Fibroblast of the aortic adventitia (primary cell): ENCODE data around the gene CLPSL1. TPM values are rescaled to one million over a fixed set of nuclear protein-coding genes. Genes with fewer than 3 reads are reported as not detected.

Experiments used
- DNase-seq: peaks from one replicate; pipeline ENCODE4 v3.0.0-alpha.2; 2010; ENCODE audit warnings: low read depth
- H3K4me3 ChIP-seq: 2 replicates; pipeline ENCODE4 v1.5.1; 2011; ENCODE audit warnings: low read depth, mild to moderate bottlenecking, control low read depth, low read length, moderate library complexity
- total RNA-seq: library from RNA; depleted of rRNA; stranded (reverse); fragments of >200 nt; gene quantifications from 2 replicates; pipeline ENCODE4 v1.2.3, GENCODE V29; 2012; ENCODE audit warnings: low replicate concordance
- TF ChIP-seq, protein P1 (sequence below): IDR thresholded peaks from 2 replicates; pipeline ENCODE4 v1.5.1; 2011; ENCODE audit warnings: mild to moderate bottlenecking, low read length, control low read depth, inconsistent platforms; ENCODE audit not compliant: insufficient read depth

Gene CLPSL1
- total RNA-seq, 1 donor: not detected

DNA sequence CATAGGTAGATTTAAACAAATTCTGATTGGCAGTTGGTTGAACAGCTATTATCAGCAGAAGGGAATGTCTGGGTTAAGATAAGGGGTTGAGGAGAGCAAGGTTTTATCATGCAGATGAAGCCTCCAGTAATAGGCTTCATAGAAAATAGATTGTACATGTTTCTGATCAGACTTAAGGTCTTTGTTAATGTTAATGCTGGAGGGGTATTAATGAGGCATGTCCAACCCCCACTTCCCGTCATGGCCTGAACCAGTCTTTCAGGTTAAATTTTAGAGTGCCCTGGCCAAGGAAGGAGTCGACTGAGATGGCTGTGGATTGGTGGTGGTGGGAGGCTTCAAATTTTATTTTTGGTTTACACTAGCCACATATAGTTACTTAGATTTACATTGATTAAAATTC lies 3.4 kb downstream of the CLPSL1 start:
- DNase-seq: no peak
- no peak overlapping the region for H3K4me3 ChIP-seq
- TF ChIP-seq, protein P1, sequence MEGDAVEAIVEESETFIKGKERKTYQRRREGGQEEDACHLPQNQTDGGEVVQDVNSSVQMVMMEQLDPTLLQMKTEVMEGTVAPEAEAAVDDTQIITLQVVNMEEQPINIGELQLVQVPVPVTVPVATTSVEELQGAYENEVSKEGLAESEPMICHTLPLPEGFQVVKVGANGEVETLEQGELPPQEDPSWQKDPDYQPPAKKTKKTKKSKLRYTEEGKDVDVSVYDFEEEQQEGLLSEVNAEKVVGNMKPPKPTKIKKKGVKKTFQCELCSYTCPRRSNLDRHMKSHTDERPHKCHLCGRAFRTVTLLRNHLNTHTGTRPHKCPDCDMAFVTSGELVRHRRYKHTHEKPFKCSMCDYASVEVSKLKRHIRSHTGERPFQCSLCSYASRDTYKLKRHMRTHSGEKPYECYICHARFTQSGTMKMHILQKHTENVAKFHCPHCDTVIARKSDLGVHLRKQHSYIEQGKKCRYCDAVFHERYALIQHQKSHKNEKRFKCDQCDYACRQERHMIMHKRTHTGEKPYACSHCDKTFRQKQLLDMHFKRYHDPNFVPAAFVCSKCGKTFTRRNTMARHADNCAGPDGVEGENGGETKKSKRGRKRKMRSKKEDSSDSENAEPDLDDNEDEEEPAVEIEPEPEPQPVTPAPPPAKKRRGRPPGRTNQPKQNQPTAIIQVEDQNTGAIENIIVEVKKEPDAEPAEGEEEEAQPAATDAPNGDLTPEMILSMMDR: no peak

DNA sequence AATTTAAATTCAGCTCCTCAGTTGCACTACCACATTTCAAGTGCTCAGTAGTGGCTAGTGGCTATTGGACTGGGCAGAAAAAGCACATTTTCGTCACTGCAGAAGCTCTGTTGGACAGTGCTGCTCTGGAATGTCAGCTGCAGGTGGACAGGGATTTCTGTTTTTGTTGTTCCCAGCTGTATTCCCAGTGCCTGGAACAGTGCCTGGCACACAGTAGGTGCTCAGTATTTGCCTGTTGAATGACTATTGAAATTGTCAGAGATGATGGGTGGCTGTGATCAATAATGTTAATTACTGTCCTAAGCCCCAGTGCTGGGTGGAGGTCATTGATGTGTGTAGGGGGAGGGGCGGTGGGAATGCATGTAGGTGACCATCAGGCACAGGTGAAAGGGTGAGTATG lies 5.5 kb downstream of the CLPSL1 start:
- TF ChIP-seq, protein P1: no peak
- H3K4me3 ChIP-seq: no peak overlapping the region
- no peak for DNase-seq

DNA sequence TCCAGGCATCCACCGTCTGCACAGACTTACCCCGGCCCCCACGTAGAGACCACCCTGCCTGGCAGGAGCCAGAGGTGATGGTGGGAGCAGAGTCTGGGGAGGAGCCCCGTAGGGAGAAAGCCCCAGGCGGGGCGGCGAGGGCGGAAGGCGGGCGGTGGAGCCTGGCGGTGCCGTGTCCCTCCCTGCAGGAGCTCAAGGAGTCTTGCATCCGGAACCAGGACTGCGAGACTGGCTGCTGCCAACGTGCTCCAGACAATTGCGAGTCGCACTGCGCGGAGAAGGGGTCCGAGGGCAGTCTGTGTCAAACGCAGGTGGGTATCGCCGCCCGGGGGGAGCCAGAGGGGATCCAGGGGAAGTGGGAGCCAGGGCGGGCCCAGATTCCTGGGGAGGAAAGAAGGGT lies 6.0 kb downstream of the CLPSL1 start:
- TF ChIP-seq, protein P1: no peak
- DNase-seq: no peak
- no peak overlapping the region for H3K4me3 ChIP-seq

DNA sequence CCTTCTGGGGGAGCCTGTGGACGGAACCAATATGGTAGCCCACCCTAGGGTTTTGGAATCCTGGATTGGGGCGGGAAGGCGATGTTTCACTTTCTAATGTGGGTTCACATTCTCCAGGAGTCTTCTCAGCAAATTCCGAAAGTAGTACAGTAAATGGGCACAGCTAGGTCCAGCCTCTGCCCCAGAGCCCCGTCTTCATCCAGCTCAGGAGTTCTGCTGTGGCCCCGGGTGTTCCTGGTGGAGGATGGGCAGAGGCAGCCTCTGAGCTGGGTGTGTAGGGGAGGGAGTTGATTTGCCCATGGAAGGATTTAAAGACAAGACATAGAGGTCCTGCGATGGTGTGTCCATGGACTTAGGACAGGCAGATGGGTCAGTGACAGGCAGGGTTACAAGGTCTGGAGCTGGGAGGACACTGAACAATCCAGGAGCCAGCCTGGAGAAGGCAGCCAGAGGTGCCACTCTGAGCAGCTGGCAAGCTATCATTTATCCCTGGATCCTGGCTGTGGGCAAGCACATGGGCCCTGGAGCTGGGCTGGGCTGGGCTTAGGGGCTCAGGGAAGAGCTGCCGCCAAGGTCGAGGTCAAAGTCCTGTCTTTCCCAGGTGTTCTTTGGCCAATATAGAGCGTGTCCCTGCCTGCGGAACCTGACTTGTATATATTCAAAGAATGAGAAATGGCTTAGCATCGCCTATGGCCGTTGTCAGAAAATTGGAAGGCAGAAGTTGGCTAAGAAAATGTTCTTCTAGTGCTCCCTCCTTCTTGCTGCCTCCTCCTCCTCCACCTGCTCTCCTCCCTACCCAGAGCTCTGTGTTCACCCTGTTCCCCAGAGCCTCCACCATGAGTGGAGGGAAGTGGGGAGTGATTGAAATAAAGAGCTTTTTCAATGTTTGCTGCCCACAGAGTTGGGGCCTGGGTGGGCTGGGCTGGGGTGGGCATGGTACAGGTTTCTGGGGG lies 6.7 kb downstream of the CLPSL1 start:
- TF ChIP-seq, protein P1: no peak
- H3K4me3 ChIP-seq: no peak overlapping the region
- no peak for DNase-seq

DNA sequence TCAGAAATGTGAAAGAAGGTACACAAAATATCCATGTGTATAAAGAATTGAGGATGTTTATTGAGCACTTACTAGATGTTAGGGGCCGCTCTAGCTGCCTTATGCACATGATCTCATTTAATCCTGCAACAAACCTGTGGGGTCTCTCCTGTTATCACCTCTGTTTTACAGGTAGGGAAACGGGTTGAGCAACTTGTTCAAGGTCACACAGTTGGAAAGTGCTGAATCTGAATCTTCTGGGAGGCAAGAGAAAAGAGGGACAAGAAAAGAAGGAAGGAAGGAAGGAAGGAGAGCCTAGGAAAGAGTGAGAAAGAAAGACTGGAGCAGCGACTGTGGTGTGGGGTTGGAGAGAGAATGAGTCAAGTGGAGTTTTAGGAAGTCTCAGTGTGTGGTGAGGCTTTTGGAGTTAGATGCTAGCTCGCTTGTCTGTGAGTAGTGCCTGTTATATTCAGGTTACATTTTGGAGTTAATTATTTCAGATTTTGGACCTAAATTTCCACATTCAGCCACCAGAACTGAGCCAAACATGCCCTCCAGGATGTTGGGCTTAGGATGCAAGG lies 7.7 kb downstream of the CLPSL1 start:
- no peak for DNase-seq
- no peak overlapping the region for H3K4me3 ChIP-seq
- TF ChIP-seq, protein P1: no peak

DNA sequence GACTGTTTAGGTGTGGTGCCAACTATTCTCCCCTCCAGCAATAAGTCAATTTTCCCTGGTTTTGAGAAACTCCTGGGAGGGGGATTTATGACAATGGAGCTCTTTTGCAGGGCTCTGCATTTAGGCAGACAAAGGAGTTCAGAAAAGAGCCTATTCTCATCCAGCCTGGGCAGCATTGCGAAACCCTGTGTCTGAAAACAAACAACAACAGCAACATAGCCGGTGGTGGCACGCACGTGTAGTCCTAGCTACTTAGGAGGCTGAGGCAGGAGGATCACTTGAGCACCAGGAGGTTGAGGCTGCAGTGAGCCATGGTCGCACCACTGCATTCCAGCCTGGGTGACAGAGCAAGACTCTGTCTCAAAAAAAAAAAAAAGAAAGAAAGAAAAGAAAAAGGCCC lies 9.9 kb downstream of the CLPSL1 start:
- TF ChIP-seq, protein P1: no peak
- no peak overlapping the region for H3K4me3 ChIP-seq
- no peak for DNase-seq
